ENCODE results near the gene TBX1.
"Not testable (repeated sequence)": the region's sequence is repeated elsewhere in the genome, so short reads cannot be mapped to it uniquely, and the experiment has no call there.

The TBX1 gene

GRCh38 chr22:19765477-19766239, 5.1 kb downstream of the TBX1 start:
- no peak for FAIRE-seq

- FAIRE-seq = no peak
These were observed 5.6 kb downstream of the TBX1 start for GRCh38 chr22:19766240-19766510.

- no peak for FAIRE-seq
These were observed 6.2 kb downstream of the TBX1 start for GRCh38 chr22:19766511-19767426.

GRCh38 chr22:19767427-19768341, 7.1 kb downstream of the TBX1 start:
- FAIRE-seq = no peak

- no peak for FAIRE-seq
These were observed 8.8 kb downstream of the TBX1 start for GRCh38 chr22:19769393-19769715.

- no peak for FAIRE-seq
These were observed 10.0 kb downstream of the TBX1 start for GRCh38 chr22:19770349-19771220.

GRCh38 chr22:19772422-19772672, 11.8 kb downstream of the TBX1 start:
- FAIRE-seq = no peak

GRCh38 chr22:19772673-19773469, 12.3 kb downstream of the TBX1 start:
- FAIRE-seq = no peak

GRCh38 chr22:19773470-19774040, 13.0 kb downstream of the TBX1 start:
- FAIRE-seq = no peak

- FAIRE-seq = no peak
These were observed 14.1 kb downstream of the TBX1 start for GRCh38 chr22:19774628-19775027.

GRCh38 chr22:19775496-19776325, 15.1 kb downstream of the TBX1 start:
- FAIRE-seq = no peak

GRCh38 chr22:19776433-19777031, 16.0 kb downstream of the TBX1 start:
- no peak for FAIRE-seq

GRCh38 chr22:19777192-19777591, 16.6 kb downstream of the TBX1 start:
- FAIRE-seq = not testable (repeated sequence)

- no peak for FAIRE-seq
These were observed 18.4 kb downstream of the TBX1 start for GRCh38 chr22:19779011-19779421.

GRCh38 chr22:19779685-19780268, 19.2 kb downstream of the TBX1 start:
- FAIRE-seq = no peak

- FAIRE-seq = no peak
These were observed 22.0 kb downstream of the TBX1 start for GRCh38 chr22:19782533-19782932.

GRCh38 chr22:19783586-19784383, 23.2 kb downstream of the TBX1 start:
- FAIRE-seq = no peak

GRCh38 chr22:19784384-19785175, 24.0 kb downstream of the TBX1 start:
- FAIRE-seq = no peak

Data from A204.1 (cell line).